Renal cortex interstitium (tissue), 11 donors: ENCODE data around the gene DAZAP1. TPM values are rescaled to one million over a fixed set of nuclear protein-coding genes. Genes with fewer than 3 reads are reported as not detected.
"Not testable (repeated sequence)": the region's sequence is repeated elsewhere in the genome, so short reads cannot be mapped to it uniquely, and the experiment has no call there.

Experiments
- DNase-seq, 11 donors: peaks; one replicate each; pipeline ENCODE4 v3.0.0-alpha.2; 2013; ENCODE audit warnings: low read depth in 9 of 11, low spot score in 4 of 11; ENCODE audit errors: extremely low read depth in 1 of 11
- polyA plus RNA-seq, 3 donors: library from polyadenylated mRNA; unstranded; fragments of 120-200 nt; gene quantifications; one replicate each; pipeline ENCODE4 v1.2.1, GENCODE V29; 2013; ENCODE audit not compliant: insufficient read length in 3 of 3

DAZAP1 gene
- polyA plus RNA-seq, 3 donors: 79.6 to 103 (median 90.2) TPM

DNA sequence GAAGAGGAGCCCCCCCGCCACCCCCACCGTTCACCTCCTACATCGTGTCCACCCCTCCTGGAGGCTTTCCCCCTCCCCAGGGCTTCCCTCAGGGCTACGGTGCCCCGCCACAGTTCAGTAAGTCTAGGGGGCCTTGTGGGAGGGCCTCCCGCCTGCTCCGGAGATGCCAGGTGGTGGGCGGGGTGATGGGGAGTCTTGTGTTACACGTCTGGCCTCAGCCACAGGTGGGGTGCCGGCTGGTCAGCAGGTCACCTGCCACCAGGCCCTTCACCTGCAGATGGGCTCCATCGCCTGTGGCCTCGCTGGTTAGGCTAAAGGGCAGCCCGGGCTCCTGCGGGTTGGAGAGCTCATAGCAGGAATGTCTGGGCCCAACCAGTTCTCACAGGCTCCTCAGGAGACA is 22.9 kb downstream of the DAZAP1 start:
- DNase-seq: no peak

DNA sequence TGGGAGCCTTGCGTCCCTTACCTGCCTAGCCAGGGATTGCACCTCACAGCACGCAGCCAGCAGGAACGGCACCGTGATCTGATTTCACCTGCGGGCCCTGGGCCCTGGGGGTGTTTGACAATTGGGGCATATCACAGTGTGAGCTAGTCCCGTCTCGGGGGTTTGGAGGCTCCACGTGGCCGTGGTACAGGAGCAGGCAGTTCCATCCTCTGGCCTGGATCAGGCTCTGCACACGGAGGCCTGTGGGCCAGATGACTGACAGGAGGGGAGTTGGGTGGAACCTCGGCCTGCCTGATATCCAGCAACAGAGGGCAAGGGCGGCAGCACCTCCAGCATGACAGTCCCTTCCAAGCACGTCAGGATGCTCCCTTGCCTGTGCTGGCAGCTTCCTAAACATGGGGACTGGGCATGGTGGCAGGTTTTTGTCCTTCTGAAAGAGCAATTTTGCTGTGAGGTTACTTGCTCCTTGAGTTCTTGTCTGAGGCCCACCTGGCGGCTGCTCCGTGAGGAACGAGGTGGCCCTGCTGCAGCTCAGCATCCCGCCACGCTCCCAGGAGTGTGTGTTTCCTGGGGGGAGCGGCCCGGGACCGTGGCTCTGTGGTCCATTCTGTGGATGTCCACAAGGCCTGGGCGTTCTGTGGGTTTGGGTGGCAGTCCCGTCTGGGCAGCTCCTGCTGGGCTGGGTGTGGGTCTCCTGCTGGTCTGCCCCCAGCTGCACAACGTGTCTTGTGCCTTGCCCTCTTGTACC is 24.5 kb downstream of the DAZAP1 start:
- DNase-seq: no peak

DNA sequence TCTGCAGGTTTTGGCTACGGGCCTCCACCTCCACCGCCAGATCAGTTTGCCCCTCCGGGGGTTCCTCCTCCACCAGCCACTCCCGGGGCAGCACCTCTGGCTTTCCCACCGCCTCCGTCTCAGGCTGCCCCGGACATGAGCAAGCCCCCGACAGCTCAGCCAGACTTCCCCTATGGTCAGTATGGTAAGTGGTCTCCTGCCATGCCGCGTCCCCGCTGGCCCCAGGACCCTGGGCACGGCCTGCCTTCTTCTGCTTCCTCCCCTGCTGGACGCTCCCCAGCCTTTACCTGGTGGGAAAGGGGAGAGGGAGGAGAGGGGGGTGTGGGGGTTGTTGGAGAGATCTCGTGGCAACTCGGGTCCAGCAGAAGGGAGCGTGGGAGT is 25.1 kb downstream of the DAZAP1 start:
- no peak for DNase-seq

DNA sequence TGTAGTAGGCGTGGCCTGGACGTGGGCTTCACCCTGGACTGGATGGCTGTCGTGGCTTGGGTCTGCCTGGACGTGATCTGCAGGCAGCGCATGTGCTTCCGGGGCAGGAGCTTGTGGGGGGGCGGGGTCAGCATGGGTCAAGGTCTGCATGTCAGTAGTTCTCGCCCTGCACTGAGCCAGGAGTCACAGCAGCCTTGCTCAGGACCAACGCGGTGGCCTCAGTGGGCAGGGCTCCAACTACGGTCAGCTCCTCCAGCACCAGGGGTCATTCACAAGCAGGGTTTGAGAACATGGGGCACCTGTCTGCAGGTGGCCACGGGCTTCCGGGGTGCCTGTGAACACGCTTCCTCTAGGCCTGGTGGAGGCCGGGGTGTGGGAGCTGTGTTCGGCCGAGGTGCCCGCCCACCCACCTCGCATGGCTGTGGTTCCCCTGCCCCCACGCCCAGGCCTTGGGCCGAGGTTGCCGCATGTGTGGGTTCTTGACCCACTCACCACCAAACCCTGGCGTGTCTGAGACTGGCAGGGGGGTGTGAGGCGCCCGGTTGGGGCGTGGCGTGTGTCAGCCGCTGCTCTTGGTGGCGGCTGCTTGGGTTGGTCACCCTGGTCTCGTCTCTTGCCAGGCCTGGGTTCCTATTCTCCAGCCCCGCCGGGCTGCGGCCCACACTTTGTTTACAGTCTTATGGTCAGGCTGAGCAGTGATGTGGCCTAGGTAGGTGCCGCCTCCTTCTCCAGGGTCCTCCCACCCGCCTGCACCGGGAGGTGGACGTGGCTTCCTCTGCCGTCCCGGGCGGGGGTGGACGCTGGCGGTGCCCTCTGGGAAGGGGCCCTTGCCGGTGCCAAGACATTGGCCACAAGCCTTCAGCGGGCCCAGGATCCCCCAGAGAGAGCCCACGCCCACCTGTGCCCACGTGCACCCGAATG is 26.0 kb downstream of the DAZAP1 start:
- DNase-seq: no peak

DNA sequence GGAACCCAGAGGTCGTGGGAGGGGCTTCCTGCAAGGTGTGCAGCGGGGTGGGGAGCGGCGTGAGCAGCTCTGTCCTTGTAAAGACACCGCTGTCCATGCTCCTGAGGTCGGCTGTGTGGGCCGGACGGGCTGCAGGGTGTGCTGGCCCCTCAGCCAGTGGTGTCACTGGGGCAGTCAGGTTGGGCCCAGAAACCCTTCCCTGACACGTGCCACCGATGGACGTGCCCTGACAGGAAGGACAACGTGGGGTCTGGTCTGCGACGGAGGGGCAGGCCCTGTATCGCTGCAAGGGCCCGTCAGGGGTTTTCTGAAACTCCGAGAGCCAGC is 26.6 kb downstream of the DAZAP1 start:
- DNase-seq: no peak

DNA sequence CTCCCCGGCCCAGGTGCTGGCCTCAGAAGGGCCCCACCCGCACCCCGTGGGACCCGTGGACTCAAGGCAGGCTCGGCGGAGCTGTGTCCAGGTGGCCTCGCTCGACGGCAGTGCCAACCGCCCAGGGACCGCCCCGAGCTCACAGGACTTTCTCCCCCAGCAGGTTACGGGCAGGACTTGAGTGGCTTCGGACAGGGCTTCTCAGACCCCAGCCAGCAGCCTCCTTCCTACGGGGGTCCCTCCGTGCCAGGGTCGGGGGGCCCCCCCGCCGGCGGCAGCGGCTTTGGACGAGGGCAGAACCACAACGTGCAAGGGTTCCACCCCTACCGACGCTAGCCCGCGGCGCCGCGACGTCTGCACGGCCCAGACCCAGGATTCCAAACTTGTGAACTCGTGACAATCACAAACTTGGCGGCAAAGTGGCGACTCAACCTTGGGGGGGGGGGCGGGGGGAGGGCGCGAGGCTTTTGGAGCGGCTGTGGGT is 27.2 kb downstream of the DAZAP1 start:
- DNase-seq: no peak

DNA sequence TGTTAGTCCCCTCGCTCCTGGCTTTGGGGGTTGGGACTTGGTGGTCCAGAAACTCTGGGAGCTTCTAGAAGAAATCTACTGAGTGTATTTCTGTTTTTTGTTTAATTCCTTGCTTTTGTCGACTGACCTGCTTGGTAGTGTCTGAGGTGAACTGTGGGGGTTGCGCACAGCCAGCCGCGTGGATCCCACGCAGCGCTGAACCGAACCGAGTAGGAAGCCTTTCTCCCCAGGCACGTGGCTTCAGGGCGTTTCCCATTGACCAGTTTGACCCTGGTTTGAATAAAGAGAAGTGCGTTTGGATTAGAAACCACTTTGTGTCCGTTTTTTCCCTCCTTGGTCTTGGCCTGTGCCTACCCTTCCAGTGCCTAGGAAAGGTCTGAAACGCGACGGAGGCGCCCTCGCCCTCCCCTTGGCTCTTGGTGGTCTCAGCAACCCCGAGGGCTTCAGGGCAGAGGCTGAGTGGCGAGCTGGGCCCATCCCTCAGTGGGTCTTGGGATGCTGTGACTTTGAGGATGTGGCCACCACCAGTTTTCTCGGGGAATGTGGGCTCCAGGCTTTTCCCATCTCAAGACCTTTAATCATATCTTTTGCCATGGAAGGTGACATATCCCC is 28.1 kb downstream of the DAZAP1 start:
- no peak for DNase-seq

DNA sequence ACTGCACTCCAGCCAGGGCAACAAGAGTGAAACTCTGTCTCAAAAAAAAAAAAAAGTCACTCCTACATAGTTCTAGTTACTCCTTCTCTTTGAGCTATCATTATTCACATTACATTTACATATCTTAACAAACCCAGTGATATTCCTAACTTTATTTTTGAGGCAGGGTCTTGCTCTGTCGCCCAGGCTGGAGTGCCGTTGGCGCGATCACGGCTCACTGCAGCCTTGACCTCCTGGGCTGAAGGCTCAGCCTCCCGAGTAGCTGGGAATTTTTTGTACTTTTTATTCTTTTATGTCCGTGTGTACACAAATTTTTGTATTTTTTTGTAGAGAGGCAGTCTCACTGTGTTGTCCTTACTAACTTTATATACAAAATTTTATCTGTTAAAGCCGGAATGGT is 30.2 kb downstream of the DAZAP1 start:
- no peak for DNase-seq

DNA sequence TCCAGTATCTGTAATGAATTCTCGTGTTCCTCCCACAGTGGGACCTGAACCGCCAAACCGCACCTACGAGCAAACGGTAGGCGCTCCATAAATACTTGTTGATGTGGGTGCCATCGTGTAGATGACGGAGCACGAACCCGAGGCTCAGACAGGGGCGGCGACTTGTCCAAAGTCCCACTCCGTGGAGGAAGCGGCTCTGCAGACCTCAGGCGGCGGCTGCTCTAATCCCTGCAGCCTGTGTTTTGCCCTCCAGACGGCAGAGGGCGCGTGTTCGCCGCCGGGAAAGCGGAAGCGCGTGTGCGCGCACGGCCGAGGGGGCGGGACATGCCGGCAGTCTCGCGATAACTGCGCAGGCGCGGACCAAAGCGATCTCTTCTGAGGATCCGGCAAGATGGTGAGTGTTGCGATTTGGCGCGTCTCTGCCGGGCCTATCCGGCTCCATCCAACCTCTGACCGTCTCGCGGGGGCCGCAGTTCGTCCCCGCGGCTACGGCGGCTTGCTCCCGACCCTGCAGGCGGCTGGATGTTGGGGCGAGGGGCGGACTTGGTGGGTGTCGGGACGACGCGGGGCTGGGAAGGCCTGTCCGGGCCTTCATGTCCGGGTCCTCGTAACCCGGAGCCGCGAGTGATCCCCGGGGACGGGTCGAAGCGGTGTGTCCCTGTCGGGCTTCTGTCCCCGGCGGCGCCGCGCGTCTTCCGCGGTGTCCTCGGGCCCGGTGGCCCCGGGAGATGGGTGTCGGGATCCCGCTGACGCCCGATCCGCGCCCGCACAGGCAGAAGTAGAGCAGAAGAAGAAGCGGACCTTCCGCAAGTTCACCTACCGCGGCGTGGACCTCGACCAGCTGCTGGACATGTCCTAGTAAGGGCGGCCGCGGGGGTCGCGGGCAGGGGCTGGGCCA is 30.9 kb downstream of the DAZAP1 start, which contains the start of gene RPS15:
Gene RPS15 (plus strand): TSS at position 362 of the 898 bp plus-strand sequence. CDS start 30 bp downstream, at position 392.
- peak; percentile 87 to 96 (median 94) for DNase-seq

DNA sequence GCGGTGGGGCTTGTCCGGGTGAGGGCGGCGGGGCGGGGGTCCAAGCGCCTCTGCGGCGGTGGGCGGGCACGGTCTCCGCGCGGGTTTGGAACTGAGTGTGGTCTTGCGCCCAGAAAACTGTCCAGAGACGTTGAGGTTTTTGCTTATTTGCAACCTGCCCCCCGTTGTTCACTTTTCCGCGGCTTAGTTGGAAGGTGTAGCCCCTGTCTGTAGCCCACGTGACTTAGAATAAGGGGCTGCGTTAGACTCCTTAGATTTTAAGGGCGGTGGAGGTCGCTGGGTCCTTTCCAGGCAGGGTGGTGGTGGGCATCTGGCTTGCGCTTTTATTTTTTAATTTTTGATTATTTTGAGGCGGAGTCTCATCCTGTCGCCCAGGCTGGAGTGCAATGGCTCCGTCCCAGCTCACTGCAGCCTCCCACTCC is 31.6 kb downstream of the DAZAP1 start:
- DNase-seq: no peak

DNA sequence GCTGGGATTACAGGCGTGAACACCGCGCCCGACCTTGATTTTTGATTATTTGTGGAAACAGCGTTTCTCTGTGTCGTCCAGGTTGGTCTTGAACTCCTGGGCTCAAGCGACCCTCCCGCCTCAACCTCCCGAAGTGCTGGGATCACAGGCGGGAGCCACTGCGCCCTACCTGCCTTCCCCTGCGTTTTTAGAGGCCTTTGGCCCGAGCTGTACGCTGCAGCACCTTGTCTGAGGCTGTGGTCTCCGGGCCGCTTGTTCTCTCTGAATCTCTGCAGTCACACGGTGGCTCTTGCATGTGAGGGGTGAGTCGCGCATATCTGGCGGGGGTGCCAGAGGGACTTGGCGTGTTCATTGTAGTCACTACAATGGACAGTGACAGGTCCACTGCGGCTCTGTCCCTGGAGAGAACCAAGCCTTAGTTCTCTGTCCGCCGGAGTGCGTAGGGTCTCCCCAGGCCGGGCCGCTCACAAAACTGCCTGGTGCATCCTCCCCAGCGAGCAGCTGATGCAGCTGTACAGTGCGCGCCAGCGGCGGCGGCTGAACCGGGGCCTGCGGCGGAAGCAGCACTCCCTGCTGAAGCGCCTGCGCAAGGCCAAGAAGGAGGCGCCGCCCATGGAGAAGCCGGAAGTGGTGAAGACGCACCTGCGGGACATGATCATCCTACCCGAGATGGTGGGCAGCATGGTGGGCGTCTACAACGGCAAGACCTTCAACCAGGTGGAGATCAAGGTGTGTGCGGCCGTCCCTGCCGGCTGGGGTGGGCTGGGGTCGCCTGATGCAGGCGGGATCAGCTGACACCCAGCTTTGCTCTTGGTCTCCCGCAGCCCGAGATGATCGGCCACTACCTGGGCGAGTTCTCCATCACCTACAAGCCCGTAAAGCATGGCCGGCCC is 32.4 kb downstream of the DAZAP1 start:
- DNase-seq: not testable (repeated sequence)

DNA sequence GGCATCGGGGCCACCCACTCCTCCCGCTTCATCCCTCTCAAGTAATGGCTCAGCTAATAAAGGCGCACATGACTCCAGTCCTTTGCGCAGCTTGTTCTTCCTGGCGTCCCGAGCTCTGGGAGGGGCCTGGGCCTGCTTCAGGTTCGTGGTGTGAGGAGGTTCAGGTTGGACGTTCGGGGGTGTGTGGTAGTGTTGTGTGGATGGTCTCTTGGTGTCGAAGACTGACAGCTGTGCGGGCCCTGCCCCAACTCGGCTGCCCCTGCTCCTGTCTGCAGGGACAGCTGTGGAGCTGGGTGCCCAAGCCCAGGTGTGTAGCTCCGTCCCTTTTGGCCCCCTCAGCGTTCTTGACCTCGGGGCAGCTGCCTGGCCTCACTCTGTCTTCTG is 33.0 kb downstream of the DAZAP1 start:
- DNase-seq: no peak

DNA sequence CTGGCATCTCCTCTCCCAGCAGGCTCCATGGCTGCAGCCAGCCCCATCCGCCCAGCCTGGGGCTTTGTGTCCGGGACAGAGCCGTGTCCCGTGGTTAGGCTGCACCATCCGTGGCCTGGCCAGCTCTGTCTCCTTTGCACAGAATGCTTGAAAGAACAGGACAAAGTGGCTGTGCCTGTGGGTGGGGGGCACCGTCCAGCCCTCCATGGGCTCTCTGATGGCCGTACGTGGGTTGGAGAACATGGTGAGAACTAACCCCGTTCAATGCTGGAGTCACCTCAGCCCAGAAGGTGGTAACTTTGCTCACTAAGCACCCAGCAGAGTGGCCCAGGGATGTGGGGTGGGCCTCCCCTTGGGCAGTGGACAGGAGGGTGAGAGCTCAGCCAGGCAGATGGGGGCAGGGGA is 33.6 kb downstream of the DAZAP1 start:
- no peak for DNase-seq

DNA sequence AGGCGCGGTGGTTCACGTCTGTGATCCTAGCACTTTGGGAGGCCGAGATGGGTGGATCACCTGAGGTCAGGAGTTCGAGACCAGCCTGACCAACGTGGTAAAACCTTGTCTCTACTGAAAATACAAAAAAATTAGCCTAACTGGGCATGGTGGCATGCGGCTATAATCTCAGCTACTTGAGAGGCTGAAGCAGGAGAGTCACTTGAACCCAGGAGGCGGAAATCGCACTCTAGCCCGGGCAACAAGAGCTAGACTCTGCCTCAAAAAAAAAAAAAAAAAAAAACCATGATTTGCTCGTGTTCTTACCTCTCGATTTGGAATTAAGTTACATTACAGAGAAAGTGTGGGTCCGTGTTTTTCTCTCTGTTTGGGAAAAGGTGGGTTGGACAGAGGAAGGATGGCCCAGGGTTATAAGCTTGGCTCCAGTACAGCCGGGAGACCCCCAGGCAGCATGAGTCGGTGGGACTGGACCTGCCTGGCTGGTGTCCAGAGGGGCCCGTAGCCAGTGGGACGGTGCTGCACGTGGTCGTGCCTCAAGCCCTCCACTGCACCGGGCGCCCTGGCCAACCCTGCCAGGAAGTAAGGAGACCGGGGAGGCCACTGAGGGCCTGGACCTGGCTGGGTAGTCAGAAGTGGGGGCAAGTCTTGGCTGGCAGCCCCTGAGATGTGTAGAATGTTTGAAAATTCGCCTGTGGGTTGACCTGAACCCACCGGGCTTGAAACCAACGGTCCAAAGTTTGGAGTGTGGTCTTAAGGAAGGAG is 34.5 kb downstream of the DAZAP1 start:
- DNase-seq: no peak

DNA sequence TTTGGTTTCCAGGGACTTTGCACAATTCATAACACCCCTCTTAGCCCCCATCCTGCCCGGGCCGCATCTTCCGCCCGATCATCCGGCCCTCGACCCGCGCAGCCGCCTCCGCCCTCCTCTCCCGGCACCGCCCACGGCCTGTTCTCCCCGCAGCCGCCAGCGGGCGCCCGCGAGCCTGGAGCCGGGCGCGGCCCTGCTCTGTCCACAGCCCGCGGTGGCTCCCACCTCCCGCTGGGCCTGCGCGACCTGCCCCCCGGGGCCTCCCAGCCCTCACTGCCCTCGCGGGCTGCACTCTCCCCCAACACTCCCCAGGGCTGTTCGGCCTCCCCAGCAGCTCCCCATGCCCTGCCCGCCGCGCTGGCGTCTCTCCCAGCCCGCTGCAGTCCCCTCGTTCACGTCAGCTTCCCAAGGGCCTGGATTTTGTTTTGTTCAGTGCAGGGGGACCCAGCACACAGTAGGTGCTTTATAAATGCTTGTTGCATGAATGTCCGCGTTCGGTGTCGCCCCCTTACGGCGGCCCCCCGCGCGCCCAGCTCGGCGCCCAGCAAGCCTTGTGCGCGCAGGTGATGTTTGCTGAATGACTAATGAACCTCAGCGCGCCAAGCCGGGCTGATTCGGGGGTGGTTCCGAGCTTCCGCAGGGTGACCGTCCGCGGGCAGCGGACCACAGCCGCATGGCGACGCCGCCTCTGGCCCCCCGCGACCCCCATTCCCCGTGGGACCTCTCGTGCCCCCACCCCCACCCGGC is 38.0 kb downstream of the DAZAP1 start:
- DNase-seq: peak in 1 of 11 donors; percentile 49

DNA sequence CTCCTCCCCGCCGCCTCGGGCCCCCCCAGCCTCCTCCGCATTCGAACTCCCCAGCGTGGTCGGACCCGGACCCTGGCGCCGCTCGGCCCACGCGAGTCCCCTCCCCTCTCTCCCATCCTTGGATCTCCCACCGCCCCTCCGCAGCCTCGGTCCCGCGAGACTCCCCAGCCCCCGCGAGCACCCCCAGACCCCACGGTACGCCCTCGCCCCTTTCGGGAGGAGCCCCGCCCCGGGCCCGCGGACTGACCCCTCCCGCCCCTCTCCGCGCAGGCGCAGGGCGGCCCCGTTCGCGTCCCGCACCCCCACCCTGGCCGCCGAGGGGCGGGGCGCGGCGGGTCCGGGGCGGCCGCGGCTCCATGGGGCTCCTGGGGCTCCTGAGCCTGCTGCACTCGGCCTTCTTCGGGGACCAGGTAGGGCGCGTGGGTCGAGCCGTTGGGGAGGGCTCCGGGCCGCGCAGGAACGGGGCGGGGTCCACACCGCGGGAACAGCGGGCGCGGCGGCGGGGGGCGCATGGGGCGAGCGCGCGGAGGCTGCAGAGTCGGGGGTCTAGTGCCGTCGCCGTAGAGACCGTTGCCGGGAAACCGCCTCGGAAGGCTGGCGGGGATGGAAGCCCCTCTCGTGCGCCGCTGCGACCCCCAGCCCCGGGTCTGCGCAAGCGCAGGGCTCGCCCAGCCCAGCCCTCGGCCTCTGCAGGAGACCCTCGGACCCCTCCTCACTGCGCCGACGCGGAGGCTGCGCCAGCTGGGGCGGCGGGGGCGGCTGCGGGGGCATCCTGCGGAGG is 38.7 kb downstream of the DAZAP1 start:
- no peak for DNase-seq
